HT1080 (cell line): Measurements from ENCODE around the gene PAFAH1B1. TPM values are rescaled to one million over a fixed set of nuclear protein-coding genes. Genes with fewer than 3 reads are reported as not detected.

ENCODE experiments used
- DNase-seq: peaks from one replicate; pipeline ENCODE4 v3.0.0-alpha.2; 2015; ENCODE audit warnings: low read depth
- total RNA-seq: library from RNA; depleted of rRNA; stranded (reverse); fragments of >200 nt; shearing (Covaris generic); gene quantifications from 2 replicates; pipeline ENCODE4 v1.2.3, GENCODE V29; 2014

The PAFAH1B1 gene
- total RNA-seq, 1 experiment from 2014 or later: 92.9 TPM

GRCh38 chr17:2701161-2701995 is 107.9 kb downstream of the PAFAH1B1 start:
- no peak for DNase-seq

- no peak for DNase-seq
These were observed 108.7 kb downstream of the PAFAH1B1 start for GRCh38 chr17:2701996-2702741.

GRCh38 chr17:2703181-2703580 is 109.7 kb downstream of the PAFAH1B1 start:
- DNase-seq: no peak

GRCh38 chr17:2703606-2704005 is 110.2 kb downstream of the PAFAH1B1 start:
- no peak for DNase-seq

- DNase-seq: no peak
These were observed 110.8 kb downstream of the PAFAH1B1 start for GRCh38 chr17:2704031-2704889.

- no peak for DNase-seq
These were observed 111.4 kb downstream of the PAFAH1B1 start for GRCh38 chr17:2704890-2705248.

- DNase-seq: no peak
These were observed 111.8 kb downstream of the PAFAH1B1 start for GRCh38 chr17:2705263-2705662.

GRCh38 chr17:2705888-2706795 is 112.7 kb downstream of the PAFAH1B1 start:
- no peak for DNase-seq

GRCh38 chr17:2706911-2707510 is 113.6 kb downstream of the PAFAH1B1 start:
- DNase-seq: no peak

- DNase-seq: no peak
These were observed 114.5 kb downstream of the PAFAH1B1 start for GRCh38 chr17:2707721-2708584.

- DNase-seq: no peak
These were observed 115.2 kb downstream of the PAFAH1B1 start for GRCh38 chr17:2708585-2709182.

- DNase-seq: no peak
These were observed 115.8 kb downstream of the PAFAH1B1 start for GRCh38 chr17:2709183-2709661.

- DNase-seq: no peak
These were observed 116.8 kb downstream of the PAFAH1B1 start for GRCh38 chr17:2710071-2710802.

GRCh38 chr17:2710803-2711607 is 117.6 kb downstream of the PAFAH1B1 start:
- DNase-seq: no peak

- DNase-seq: peak; percentile 95
These were observed 118.3 kb downstream of the PAFAH1B1 start, which contains the start of gene CLUH for GRCh38 chr17:2711608-2712299. Gene CLUH (minus strand): TSS chr17:2711764. CDS start chr17:2711661, 103 bp downstream.

GRCh38 chr17:2712300-2713043 is 119.0 kb downstream of the PAFAH1B1 start:
- no peak for DNase-seq
